GDM1 (cell line): Measurements from ENCODE around the gene LYST.

Experiments used
- DNase-seq: peaks from one replicate; lab custom pipeline; 2025; lab: John Stamatoyannopoulos, UW

The LYST gene

GRCh38 chr1:235883261-235883927 is 16.7 kb upstream of the LYST start:
- DNase-seq = no peak

- no peak for DNase-seq
Measured at GRCh38 chr1:235882816-235883215, 16.1 kb upstream of the LYST start.

DNA sequence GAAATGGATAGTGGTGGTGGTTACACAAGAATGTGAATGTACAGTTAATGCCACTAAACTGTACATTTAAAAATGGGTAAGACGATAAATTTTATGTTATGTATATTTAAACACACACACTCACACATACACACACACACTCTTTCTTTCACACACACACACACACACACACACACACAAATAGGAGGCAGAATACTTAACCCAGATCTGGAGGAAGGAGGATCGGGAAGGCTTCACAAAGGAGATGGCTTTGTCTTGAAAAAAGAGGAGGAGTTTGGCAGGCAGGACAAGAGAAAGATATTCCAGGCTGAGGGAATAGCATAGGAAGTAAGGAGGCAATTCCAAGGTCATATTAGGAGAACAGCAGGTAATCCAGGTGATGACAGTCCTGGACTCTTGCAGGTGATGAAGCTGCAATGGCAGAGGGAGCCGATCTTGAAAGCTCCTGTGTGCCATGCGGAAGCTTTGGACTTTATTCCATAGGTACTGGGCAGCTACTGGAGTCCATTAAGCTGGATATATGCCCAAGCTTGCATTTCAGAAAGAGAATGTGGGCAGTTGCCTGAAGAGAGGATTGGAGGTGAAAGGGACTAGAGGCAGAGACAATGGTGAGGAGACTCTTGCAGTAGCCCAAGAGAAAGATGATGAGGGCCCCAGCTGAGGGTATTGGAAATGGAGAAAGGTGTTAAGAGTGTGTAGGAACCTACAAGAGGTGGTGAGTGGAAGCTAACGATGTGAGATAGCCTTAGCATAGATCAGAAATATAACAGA is 15.4 kb upstream of the LYST start:
- no peak for DNase-seq

- no peak for DNase-seq
Measured at GRCh38 chr1:235878082-235878811, 11.5 kb upstream of the LYST start.

- DNase-seq = no peak
Measured at GRCh38 chr1:235876402-235876841, 9.7 kb upstream of the LYST start.

GRCh38 chr1:235875036-235875597 is 8.4 kb upstream of the LYST start:
- no peak for DNase-seq

- DNase-seq = no peak
Measured at GRCh38 chr1:235874261-235874660, 7.6 kb upstream of the LYST start.

DNA sequence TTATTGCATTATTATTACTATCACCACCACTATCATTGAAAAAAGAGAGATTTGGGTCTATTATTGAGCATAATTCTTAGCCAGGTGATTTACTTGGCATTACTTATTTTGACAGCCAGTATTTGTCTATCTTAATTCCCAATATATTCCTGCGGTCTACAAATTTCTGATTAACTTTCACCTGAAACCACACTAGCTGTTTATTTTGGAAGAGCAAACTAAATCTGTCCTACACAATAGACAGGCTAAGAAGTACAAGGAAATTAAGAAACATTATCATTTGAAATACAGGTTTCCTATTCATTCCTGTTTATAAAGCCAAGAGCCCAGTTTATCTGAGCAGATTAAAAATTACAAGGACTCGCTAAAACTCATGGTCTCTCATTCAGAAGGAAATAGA is 6.9 kb upstream of the LYST start:
- no peak for DNase-seq

- no peak for DNase-seq
Measured at GRCh38 chr1:235873045-235873444, 6.3 kb upstream of the LYST start.

- DNase-seq = no peak
Measured at GRCh38 chr1:235872270-235872669, 5.6 kb upstream of the LYST start.

DNA sequence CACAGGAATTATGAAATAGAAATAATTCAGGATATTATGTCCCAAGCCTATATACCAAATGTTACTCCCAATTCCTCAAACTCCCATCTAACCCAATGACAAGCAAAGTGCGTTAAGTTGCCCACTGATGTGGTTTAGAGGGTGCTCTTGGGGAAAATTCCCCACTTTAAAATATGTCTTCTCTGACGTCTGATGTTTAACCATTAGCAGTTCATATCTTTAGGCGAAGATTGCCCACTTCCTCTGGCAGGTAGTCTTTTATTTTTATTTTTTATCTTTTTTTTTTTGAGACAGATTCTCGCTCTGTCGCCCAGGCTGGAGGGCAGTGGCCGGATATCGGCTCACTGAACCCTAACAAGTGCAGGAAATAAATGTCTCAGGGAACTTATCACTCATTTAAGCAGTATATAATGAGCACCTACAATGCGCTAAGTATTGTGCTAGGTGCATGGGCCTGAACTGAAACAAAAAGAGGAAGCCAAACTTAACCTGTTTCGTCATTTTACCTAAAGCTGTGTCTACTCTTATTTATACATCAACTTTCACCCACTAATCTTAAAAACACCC is 1.3 kb upstream of the LYST start:
- DNase-seq = no peak

- peak; percentile 95 for DNase-seq
Measured at GRCh38 chr1:235866913-235867845, 473 bp upstream of the LYST start.

GRCh38 chr1:235865565-235866204 is 1.0 kb downstream of the LYST start:
- no peak for DNase-seq

GRCh38 chr1:235864931-235865525 is 1.7 kb downstream of the LYST start:
- DNase-seq = no peak

- no peak for DNase-seq
Measured at GRCh38 chr1:235864469-235864868, 2.2 kb downstream of the LYST start.

DNA sequence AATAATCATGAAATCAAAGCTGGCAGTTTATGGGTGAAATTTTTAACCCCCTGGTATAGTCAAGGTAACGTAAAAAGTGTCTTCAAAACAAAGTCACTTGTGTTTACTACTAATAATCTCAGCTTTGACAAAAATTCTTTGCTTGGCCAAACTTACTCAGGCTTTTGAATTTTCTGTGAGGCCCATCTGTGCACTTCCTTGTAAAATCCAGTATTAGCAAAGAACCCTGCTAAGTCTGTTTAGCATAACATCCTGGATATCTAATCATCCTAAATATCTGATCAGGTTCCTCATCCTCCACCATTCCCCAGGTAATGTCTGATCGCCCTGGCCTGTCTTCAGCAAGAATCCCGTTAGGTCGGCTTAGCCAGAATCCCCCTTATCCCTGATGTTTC is 3.0 kb downstream of the LYST start:
- DNase-seq = no peak

- no peak for DNase-seq
Measured at GRCh38 chr1:235861857-235862256, 4.8 kb downstream of the LYST start.

DNA sequence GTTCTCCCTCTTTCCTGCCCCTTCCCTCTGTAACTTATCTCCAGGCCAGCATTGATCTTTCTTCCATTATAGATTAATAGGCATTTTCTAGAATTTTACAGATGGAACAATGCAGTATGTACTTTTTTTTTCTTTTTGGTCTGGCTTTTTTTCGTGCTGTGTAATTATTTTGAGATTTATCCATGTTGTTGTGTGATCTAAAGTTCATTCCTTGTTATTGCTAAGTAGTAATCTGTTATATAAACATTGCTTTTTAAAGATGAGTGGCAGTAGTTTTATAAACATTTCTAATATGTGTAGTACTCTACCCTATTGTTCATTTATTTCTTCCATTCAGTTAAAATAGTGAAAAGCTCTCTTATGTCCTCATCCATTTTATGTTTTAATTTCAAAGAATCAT is 5.9 kb downstream of the LYST start:
- DNase-seq = no peak

GRCh38 chr1:235859789-235860188 is 6.9 kb downstream of the LYST start:
- no peak for DNase-seq

GRCh38 chr1:235858766-235859165 is 7.9 kb downstream of the LYST start:
- DNase-seq = no peak
